Stomach (tissue), 4 donors: ENCODE results near the gene TMEM134.

Source experiments
- CTCF ChIP-seq, 7 experiments: fragments of 450-650 bp in 4 of 7; fragments of 200-600 bp in 3 of 7; sonication (generic) in 3 of 7; IDR thresholded peaks; one replicate each; pipeline ENCODE4 v1.5.1; 2016 to 2019; ENCODE audit warnings: antibody characterized with exemption in 7 of 7, control low read depth in 2 of 7, mild to moderate bottlenecking in 1 of 7
- POLR2AphosphoS5 ChIP-seq, 3 donors: sonication (generic); formaldehyde crosslinking; IDR thresholded peaks; one replicate each; pipeline ENCODE4 v1.6.1; 2016; ENCODE audit warnings: antibody characterized with exemption in 3 of 3

- TF ChIP-seq POLR2AphosphoS5 (IDR thresholded peaks at IDR 0.05) (no peak), CTCF (IDR thresholded peaks at IDR 0.05) (no peak)
Observed at GRCh38 chr11:67493548-67494370, 24.7 kb upstream of the TMEM134 start.
